ENCODE results near the gene ALDH2. TPM values are rescaled to one million over a fixed set of nuclear protein-coding genes. Genes with fewer than 3 reads are reported as not detected.

The ALDH2 gene
- total and polyA plus RNA-seq, 9 of the 15 experiments (the other 6 are each of a cell fraction or from before 2014, with no cell fraction given): 1.9 to 22.5 (median 12.2) TPM

GRCh38 chr12:111728795-111729194 is 37.9 kb upstream of the ALDH2 start:
- no peak overlapping the region for H3K27ac ChIP-seq (ENCODE audit: extremely low read depth, low read depth, low read length)
- DNase-seq (ENCODE audit: extremely low read depth in 1 of 4, low spot score in 3 of 4) (no peak), ATAC-seq (no peak), FAIRE-seq (no peak)
- intact Hi-C loops (cut with micrococcal nuclease): no loop called here
- in situ Hi-C loops (cut with MboI): no loop called here
- H3K9me3 ChIP-seq (replicated peaks; ENCODE audit: control insufficient read depth, insufficient read depth, low read depth, low read length): no peaks in the 10 kb centered on the region
- ChIA-PET POLR2A (interaction anchor here (0.6 to 1.6 kb wide), 4 partner anchors 13 to 169 kb away, joined by 3 to 7 read pairs (median 4); partner anchors contain the start of genes ACAD10 and BRAP), CTCF (ENCODE audit: low intra/inter-chr PET ratio) (no interaction called here)
- 78% methylated on average over 2 of the region's 2 CpGs for WGBS (ENCODE audit: insufficient coverage, low coverage, missing lambda C conversion rate)
- H3K27me3 ChIP-seq (ENCODE audit: control insufficient read depth in 2 of 2, insufficient read depth in 2 of 2, low read length in 2 of 2): no peaks in the 10 kb centered on the region
- no peak overlapping the region for H3K9ac ChIP-seq (ENCODE audit: insufficient read depth in 1 of 2, low read depth in 2 of 2, low read length in 2 of 2)
- H3K36me3 ChIP-seq (ENCODE audit: control insufficient read depth, insufficient read depth, low read length): 0 out of 3 replicates have a peak, but pooled peaks cover 2% of the 10 kb centered on the region
- H3K4me3 ChIP-seq: no peak overlapping the region
- no peaks in the 10 kb centered on the region for H4K20me1 ChIP-seq (replicated peaks; ENCODE audit: control insufficient read depth, insufficient read depth, low read length)
- no TSS peak for BruUV-seq (replicated peaks)
- H3K79me2 ChIP-seq (ENCODE audit: control insufficient read depth, insufficient read depth, low read length): no peaks in the 10 kb centered on the region
- H3K9me1 ChIP-seq (ENCODE audit: control insufficient read depth, insufficient read depth, low read length): no peaks in the 10 kb centered on the region
- H2AFZ ChIP-seq (ENCODE audit: low read depth, low read length): no peak overlapping the region
- no peak overlapping the region for H3K4me2 ChIP-seq (ENCODE audit: insufficient read depth, low read length)
- peaks cover 0 to 5% of the 10 kb centered on the region in 2 experiments; a peak in 2 of 5 replicates for H3K4me1 ChIP-seq (replicated peaks in 1 of 2; ENCODE audit: control insufficient read depth in 2 of 2, insufficient read depth in 2 of 2, low read length in 2 of 2)
- TF ChIP-seq PCBP1 (IDR thresholded peaks at IDR 0.05; ENCODE audit: low read depth, low read length, poor library complexity, severe bottlenecking): no peak
- no peak for TF ChIP-seq CHD1 (IDR thresholded peaks at IDR 0.05; ENCODE audit: low read length)
- no peak for TF ChIP-seq ATF1 (CRISPR knock-in tag; IDR thresholded peaks at IDR 0.05)
- no peak for TF ChIP-seq ATF1 (tag; IDR thresholded peaks at IDR 0.05)
- no peak for TF ChIP-seq KLF16 (IDR thresholded peaks at IDR 0.05)
- TF ChIP-seq GABPB1 (CRISPR knock-in tag; IDR thresholded peaks at IDR 0.05): no peak
- no peak for TF ChIP-seq NFE2L1 (tag; IDR thresholded peaks at IDR 0.05; ENCODE audit: borderline replicate concordance, low read depth)
- no peak for TF ChIP-seq TGIF2 (CRISPR knock-in tag; IDR thresholded peaks at IDR 0.05)
- no peak for TF ChIP-seq IRF2 (CRISPR knock-in tag; IDR thresholded peaks at IDR 0.05)
- no peak for TF ChIP-seq ZNF311 (CRISPR knock-in tag; IDR thresholded peaks at IDR 0.05)
- no peak for TF ChIP-seq ZBTB5 (IDR thresholded peaks at IDR 0.05)
- no peak for TF ChIP-seq ZNF830 (CRISPR knock-in tag; IDR thresholded peaks at IDR 0.05)
- TF ChIP-seq ZC3H4 (CRISPR knock-in tag; IDR thresholded peaks at IDR 0.05; ENCODE audit: borderline replicate concordance): no peak

Data from K562 (cell line).